OCI-LY1 (cell line): ENCODE measurements around the gene CNOT8.

Source experiments
- H2AFZ ChIP-seq: fragments of 200-600 bp; sonication (generic), shearing (Covaris generic); 2 replicates; pipeline ENCODE4 v1.6.0; 2014; ENCODE audit warnings: antibody characterized with exemption, mild to moderate bottlenecking, low read length
- H3F3A ChIP-seq: fragments of 200-600 bp; sonication (generic), shearing (Covaris generic); 2 replicates; pipeline ENCODE4 v1.6.0; 2014; ENCODE audit warnings: mild to moderate bottlenecking, antibody characterized with exemption, low read length, moderate library complexity; ENCODE audit not compliant: insufficient read depth
- H3K27ac ChIP-seq: fragments of 200-600 bp; sonication (generic); 2 replicates; pipeline ENCODE4 v1.5.1; 2014; ENCODE audit warnings: low read length, mixed run types, mild to moderate bottlenecking, low read depth; ENCODE audit not compliant: poor library complexity, severe bottlenecking
- H3K27me3 ChIP-seq: fragments of 200-600 bp; sonication (generic); 2 replicates; pipeline ENCODE4 v1.6.0; 2014; ENCODE audit warnings: antibody characterized with exemption, mild to moderate bottlenecking, low read length, moderate library complexity; ENCODE audit not compliant: insufficient read depth
- H3K36me3 ChIP-seq: fragments of 200-600 bp; sonication (generic); 2 replicates; pipeline ENCODE4 v1.6.1; 2014; ENCODE audit warnings: mild to moderate bottlenecking, antibody characterized with exemption, low read length, moderate library complexity, mixed read lengths; ENCODE audit not compliant: insufficient read depth
- H3K4me1 ChIP-seq: fragments of 200-600 bp; sonication (generic); 2 replicates; pipeline ENCODE4 v1.5.1; 2014; ENCODE audit warnings: mild to moderate bottlenecking, low read length, moderate library complexity; ENCODE audit not compliant: insufficient read depth, severe bottlenecking
- H3K4me2 ChIP-seq: fragments of 200-600 bp; sonication (generic), shearing (Covaris generic); 2 replicates; pipeline ENCODE4 v1.6.1; 2014; ENCODE audit warnings: low read length
- H3K4me3 ChIP-seq: fragments of 200-600 bp; sonication (generic); 2 replicates; pipeline ENCODE4 v1.5.1; 2014; ENCODE audit warnings: low read length, low read depth, mild to moderate bottlenecking, mixed read lengths; ENCODE audit not compliant: poor library complexity, severe bottlenecking
- H3K79me2 ChIP-seq: fragments of 200-600 bp; shearing (Covaris generic); 2 replicates; pipeline ENCODE4 v1.6.1; 2016; ENCODE audit warnings: mixed run types, low read length, mixed read lengths; ENCODE audit not compliant: insufficient read depth
- H3K9ac ChIP-seq: fragments of 200-600 bp; sonication (generic), shearing (Covaris generic); 2 replicates; pipeline ENCODE4 v1.6.1; 2014; ENCODE audit warnings: mild to moderate bottlenecking, low read length, mixed read lengths
- H3K9me2 ChIP-seq: fragments of 200-600 bp; sonication (generic), shearing (Covaris generic); 2 replicates; pipeline ENCODE4 v1.6.1; 2014; ENCODE audit warnings: low read depth, mild to moderate bottlenecking, low read length, mixed read lengths
- H3K9me3 ChIP-seq: fragments of 200-600 bp; shearing (Covaris generic); 2 replicates; pipeline ENCODE4 v1.6.1; 2014; ENCODE audit warnings: low read length, mixed read lengths
- H4K20me1 ChIP-seq: fragments of 200-600 bp; sonication (generic), shearing (Covaris generic); 2 replicates; pipeline ENCODE4 v1.6.0; 2016; ENCODE audit warnings: mild to moderate bottlenecking, low read length; ENCODE audit not compliant: insufficient read depth
- EZH2 ChIP-seq: fragments of 200-600 bp; sonication (generic), shearing (Covaris generic); IDR thresholded peaks from 2 replicates; pipeline ENCODE4 v1.8.0; 2017; ENCODE audit warnings: borderline replicate concordance, mixed run types, mild to moderate bottlenecking, antibody characterized with exemption, low read length, moderate library complexity, mixed read lengths
- TF ChIP-seq, protein P1 (sequence below): fragments of 200-600 bp; sonication (generic), shearing (Covaris generic); IDR thresholded peaks from 2 replicates; pipeline ENCODE4 v1.5.1; 2017; ENCODE audit warnings: mild to moderate bottlenecking, antibody characterized with exemption, low read length, moderate library complexity, mixed read lengths

CNOT8 gene

DNA sequence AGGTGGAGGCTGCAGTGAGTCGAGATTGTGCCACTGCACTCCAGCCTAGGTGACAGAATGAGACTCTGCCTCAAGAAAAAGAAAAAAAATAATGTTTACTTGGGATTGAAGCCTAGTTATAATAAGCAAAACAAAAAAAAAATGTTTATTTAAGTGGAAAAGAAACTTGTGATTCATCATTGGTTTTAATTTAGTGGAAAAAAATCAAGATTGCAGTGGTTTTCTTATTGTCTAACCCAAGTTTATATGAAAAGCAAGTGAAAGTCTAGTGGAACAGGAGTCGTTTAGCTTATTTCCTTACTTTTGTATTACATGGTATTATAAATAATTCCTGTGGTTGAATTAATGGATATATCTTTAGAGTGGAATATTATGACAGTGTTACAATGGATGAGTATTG is 8.4 kb downstream of the CNOT8 start:
- Histone ChIP-seq H3K4me3 (no peak overlapping the region), H3K27ac (no peak overlapping the region), H3K79me2 (peaks cover 23% of the 10 kb centered on the region), H3K9me2 (no peaks in the 10 kb centered on the region), H4K20me1 (no peaks in the 10 kb centered on the region), H3K36me3 (peaks cover 83% of the 10 kb centered on the region), H3F3A (no peaks in the 10 kb centered on the region), H2AFZ (no peak overlapping the region), H3K4me2 (no peak overlapping the region), H3K27me3 (no peaks in the 10 kb centered on the region), H3K9me3 (no peaks in the 10 kb centered on the region), H3K4me1 (peaks cover 9% of the 10 kb centered on the region), H3K9ac (no peak overlapping the region)
- TF ChIP-seq EZH2, result no peak
- TF ChIP-seq, protein P1, sequence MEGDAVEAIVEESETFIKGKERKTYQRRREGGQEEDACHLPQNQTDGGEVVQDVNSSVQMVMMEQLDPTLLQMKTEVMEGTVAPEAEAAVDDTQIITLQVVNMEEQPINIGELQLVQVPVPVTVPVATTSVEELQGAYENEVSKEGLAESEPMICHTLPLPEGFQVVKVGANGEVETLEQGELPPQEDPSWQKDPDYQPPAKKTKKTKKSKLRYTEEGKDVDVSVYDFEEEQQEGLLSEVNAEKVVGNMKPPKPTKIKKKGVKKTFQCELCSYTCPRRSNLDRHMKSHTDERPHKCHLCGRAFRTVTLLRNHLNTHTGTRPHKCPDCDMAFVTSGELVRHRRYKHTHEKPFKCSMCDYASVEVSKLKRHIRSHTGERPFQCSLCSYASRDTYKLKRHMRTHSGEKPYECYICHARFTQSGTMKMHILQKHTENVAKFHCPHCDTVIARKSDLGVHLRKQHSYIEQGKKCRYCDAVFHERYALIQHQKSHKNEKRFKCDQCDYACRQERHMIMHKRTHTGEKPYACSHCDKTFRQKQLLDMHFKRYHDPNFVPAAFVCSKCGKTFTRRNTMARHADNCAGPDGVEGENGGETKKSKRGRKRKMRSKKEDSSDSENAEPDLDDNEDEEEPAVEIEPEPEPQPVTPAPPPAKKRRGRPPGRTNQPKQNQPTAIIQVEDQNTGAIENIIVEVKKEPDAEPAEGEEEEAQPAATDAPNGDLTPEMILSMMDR, result no peak

DNA sequence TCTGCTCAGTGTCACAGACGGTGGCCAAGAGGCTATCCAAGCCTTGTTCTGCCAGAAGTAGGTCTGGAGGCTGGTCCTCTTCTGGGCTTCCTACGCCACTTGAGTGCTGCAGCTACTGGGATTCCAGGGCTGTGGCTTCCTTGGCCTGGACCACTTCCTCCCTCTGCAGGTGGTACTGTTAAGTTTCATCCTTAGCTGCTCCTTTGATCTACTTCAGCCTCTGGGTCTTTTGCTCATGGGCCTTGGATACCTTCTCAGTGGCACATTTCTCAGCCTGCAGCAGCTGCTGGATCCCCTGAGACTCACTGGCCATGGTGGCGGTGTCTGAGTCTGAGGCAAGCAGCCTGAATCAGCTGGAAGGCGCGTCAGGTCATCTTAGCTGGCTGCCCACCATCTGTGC is 10.3 kb downstream of the CNOT8 start:
- Histone ChIP-seq H3K4me1 (no peaks in the 10 kb centered on the region), H3K9me3 (no peaks in the 10 kb centered on the region), H3K4me3 (no peak overlapping the region), H4K20me1 (no peaks in the 10 kb centered on the region), H3K4me2 (no peak overlapping the region), H3F3A (no peaks in the 10 kb centered on the region), H3K36me3 (peaks cover 81% of the 10 kb centered on the region), H3K27me3 (no peaks in the 10 kb centered on the region), H3K27ac (no peak overlapping the region), H2AFZ (no peak overlapping the region), H3K79me2 (peaks cover 4% of the 10 kb centered on the region), H3K9me2 (no peaks in the 10 kb centered on the region), H3K9ac (no peak overlapping the region)
- TF ChIP-seq, protein P1, result peak; percentile 19; the same call in 1 of the 2 replicates
- no peak for TF ChIP-seq EZH2

DNA sequence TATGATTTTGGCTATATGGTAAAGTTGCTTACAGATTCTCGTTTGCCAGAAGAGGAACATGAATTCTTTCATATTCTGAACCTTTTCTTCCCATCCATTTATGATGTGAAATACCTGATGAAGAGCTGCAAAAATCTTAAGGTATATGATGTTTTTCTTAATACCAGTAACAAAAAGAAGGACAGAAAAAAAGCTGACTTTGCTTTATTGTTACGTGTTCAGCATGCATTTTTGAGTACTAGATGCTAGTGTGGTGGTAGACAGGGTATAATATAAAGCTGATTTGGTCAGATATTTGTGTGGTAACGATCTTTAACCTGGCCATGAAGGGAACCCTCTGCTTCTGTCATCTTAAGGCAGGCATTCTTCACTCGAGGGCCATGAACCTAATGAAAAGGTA is 13.3 kb downstream of the CNOT8 start:
- Histone ChIP-seq H3K36me3 (peaks cover 81% of the 10 kb centered on the region), H3K27ac (no peak overlapping the region), H2AFZ (no peak overlapping the region), H3K4me2 (no peak overlapping the region), H3K4me1 (no peaks in the 10 kb centered on the region), H3K27me3 (no peaks in the 10 kb centered on the region), H3K9ac (no peak overlapping the region), H3K9me2 (no peaks in the 10 kb centered on the region), H3F3A (no peaks in the 10 kb centered on the region), H4K20me1 (no peaks in the 10 kb centered on the region), H3K9me3 (no peaks in the 10 kb centered on the region), H3K79me2 (no peaks in the 10 kb centered on the region), H3K4me3 (no peak overlapping the region)
- TF ChIP-seq, protein P1, result no peak
- TF ChIP-seq EZH2, result no peak
